Activated CD4-positive, alpha-beta T cell treated with anti-CD3 and anti-CD28 coated beads, Interleukin-2, amount 50 U/mL, for 4 hours (primary cell): ENCODE measurements around the gene GRM2.

ENCODE experiments used
- DNase-seq, 2 experiments: peaks; one replicate each; pipeline ENCODE4 v3.0.0-alpha.2; 2020

GRM2 gene

GRCh38 chr3:51706021-51706485 is 815 bp upstream of the GRM2 start:
- DNase-seq, result no peak

DNA sequence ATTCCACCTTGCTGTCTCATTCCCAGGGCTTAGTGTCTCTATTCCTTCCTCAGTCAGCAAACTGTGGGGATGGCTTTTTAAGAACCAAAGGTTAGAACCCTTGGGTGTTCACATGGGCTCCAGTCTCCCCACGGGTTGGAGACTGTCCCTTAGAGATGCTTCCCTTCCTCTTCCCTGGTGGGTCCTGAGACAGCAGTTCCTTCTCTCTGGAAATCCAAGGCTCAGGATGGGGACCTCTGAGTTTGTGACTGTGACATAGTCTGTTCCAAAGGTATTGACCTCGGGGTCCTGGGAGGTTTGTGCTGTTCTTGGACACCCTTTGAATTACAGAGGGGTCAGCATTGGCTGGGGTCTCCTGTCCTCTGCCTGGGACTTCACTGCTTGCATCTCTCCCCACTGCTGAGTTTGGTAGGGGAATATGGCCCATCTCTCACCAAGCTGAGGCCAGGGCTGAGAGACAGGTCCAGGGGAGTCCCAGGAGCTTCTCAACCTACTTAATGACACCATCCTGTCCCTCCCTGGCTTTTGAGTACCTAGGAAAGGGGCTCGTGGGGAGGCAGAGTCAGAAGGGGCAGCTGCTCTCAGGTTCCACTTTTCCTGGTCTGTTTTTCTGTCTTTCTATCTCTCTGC is 1.5 kb downstream of the GRM2 start:
- DNase-seq, result no peak

DNA sequence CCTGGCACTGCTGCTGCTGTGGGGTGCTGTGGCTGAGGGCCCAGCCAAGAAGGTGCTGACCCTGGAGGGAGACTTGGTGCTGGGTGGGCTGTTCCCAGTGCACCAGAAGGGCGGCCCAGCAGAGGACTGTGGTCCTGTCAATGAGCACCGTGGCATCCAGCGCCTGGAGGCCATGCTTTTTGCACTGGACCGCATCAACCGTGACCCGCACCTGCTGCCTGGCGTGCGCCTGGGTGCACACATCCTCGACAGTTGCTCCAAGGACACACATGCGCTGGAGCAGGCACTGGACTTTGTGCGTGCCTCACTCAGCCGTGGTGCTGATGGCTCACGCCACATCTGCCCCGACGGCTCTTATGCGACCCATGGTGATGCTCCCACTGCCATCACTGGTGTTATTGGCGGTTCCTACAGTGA is 2.1 kb downstream of the GRM2 start:
- DNase-seq, result no peak

GRCh38 chr3:51709675-51710074 is 2.8 kb downstream of the GRM2 start:
- DNase-seq, result no peak

DNA sequence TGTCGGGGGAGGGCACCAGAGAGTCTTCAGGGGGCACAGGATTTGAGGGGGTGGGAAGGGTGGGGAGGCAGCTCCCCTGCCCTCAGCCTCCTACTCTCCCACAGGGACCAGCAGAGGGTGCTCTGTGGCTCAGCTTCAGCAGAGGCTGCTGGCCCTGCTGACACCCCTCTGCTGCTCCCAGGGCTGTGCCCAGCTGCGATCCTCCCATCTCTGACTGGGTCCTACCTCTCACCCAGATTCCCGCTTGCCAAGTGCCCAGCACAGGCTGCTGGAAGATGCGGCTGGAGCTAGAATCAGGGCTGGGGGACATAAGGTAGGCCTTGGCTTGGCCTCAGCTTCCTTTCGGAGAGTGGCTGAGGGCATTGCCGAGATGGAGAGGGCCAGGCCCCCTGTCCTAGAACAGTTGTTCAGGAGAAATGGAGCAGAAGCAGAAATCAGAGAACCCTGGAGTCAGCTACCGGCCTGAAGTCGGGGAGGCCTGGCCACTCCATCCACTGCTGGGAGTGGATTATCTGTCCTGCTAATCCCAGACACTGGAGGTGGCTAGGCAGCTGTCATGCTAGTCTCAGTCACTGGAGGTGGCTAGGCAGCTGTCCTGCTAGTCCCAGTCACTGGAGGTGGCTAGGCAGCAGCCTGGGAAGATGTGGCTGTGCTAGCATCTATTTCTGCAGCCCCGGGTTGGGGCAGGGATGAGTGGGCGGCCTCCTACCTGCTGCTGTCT is 3.9 kb downstream of the GRM2 start:
- no peak for DNase-seq

- no peak for DNase-seq
These were observed 4.6 kb downstream of the GRM2 start for GRCh38 chr3:51711352-51712037.

GRCh38 chr3:51712038-51712420 is 5.2 kb downstream of the GRM2 start:
- no peak for DNase-seq

DNA sequence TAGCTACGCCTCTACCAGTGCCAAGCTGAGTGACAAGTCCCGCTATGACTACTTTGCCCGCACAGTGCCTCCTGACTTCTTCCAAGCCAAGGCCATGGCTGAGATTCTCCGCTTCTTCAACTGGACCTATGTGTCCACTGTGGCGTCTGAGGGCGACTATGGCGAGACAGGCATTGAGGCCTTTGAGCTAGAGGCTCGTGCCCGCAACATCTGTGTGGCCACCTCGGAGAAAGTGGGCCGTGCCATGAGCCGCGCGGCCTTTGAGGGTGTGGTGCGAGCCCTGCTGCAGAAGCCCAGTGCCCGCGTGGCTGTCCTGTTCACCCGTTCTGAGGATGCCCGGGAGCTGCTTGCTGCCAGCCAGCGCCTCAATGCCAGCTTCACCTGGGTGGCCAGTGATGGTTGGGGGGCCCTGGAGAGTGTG is 5.7 kb downstream of the GRM2 start:
- DNase-seq, result no peak

GRCh38 chr3:51712963-51713362 is 6.1 kb downstream of the GRM2 start:
- no peak for DNase-seq

GRCh38 chr3:51715231-51715976 is 8.5 kb downstream of the GRM2 start:
- no peak for DNase-seq

DNA sequence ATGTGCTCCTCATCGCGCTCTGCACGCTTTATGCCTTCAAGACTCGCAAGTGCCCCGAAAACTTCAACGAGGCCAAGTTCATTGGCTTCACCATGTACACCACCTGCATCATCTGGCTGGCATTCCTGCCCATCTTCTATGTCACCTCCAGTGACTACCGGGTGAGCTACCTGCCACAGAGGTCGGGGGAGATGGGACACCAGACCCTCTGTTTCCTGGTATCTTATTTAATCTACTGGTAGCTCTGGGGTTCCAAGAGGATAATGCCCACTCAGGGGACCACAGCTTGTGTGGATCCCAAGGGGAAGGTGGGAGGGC is 9.1 kb downstream of the GRM2 start:
- no peak for DNase-seq

DNA sequence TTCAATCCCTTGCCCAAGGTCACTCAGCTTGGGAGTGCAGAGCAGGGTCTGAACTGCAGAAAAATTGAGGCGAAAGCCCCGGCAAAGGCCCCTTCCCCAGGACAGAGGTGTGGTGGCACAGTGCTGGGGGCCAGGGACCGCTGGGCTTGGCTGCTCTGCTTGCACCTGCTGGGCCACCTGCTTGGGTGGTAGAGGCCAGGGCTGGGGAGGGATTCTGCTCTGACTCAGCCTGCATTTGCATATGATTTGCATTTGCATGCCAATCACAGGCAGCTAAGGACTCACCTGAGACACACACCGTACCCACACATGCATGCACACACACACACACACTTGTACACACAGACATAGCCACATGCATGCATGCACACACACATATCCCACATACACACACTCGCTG is 9.9 kb downstream of the GRM2 start:
- no peak for DNase-seq

DNA sequence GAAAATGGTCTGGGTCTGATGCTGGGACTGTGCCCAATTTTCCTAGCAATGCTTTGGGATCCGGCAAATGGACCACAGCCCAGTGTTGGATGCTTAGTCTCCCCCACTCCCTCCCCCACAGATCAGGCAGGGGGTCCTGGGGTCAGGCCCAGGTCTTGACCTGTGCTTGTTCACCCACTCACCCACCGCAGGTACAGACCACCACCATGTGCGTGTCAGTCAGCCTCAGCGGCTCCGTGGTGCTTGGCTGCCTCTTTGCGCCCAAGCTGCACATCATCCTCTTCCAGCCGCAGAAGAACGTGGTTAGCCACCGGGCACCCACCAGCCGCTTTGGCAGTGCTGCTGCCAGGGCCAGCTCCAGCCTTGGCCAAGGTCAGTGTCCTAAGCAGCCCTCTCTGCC is 10.6 kb downstream of the GRM2 start:
- no peak for DNase-seq

DNA sequence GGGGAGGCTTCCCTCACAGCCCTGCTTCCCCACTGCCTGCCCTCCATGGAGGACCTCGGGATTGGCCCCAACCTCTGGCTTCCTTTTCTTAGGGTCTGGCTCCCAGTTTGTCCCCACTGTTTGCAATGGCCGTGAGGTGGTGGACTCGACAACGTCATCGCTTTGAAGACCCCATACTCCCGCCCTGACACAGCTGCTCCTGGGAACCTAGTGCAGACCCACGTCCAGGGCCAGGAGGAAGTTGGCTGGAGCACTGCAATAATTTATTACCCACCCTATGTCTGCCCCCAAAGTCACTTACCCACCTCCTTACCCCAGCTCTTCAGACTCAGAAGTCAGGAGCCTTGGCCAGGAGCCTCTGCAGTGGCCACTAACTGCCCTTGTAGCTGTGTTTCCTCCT is 11.1 kb downstream of the GRM2 start:
- no peak for DNase-seq

DNA sequence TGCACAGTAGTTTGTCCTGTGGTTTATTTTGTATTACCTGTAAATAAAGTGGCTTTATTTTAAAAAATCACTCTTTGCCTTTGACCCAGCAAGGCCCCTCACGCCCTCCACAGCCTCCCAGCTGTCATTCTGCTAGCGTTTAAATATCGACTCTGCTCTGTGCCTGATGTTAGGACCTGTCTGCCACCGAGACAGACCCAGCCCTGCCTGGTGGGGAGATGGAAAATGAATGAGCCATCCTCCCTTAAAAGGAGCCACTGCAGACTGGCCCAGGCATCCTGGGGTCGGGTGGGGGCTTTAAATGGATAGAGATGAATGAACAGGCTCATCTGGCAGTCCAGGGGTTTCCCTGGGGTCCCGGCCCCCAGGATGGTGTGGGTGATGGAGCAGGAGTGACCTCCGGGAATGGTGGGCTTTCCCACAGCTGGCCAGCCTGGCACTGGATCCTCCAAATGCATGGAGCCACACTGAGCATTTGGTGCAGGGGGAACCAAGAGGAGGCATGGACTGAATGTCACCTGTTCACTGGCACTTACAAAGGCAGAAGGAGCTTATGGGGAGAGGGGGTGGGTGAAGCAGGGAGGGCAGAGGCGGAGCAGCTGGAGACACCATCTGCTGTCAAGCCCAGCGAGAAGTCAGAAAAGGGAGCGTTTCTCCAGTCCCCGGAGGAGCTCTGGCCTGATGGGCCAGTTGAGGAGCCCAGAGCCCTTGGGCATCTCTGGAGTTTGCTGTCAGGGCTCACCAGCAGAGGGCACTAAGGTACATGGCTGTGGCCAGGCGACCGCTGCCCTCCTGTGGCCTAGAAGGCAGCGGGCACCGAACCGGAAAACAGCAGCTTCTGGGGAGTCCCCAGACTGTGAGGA is 11.9 kb downstream of the GRM2 start:
- DNase-seq, result no peak

DNA sequence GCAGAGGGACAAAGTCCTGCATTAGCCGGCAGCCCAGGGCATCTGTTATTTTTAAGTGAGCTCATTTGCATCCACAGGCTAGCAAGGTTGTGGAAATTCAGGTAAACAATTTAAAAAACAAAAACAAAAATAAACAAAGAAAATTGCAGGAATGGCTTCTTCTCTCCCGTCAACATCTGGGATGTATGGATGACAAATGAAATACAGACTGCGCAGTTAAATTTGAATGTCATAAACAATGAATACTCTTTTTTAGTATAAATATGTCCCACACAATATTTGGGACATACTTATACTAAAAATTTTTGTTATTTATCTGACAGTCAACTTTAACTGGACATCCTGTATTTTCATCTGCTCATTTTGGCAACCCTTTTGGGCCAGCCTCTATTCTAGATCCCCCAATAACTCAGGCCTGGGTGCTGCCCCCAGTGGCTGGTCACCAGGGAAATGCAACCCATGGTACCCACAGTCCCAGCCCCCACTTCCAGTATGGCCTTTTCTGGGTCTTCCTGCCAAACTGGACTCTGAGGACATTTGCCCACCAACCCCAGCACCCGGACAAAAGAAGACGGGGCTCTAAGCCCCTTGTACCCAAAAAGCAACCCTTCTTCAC is 12.7 kb downstream of the GRM2 start:
- DNase-seq, result no peak

DNA sequence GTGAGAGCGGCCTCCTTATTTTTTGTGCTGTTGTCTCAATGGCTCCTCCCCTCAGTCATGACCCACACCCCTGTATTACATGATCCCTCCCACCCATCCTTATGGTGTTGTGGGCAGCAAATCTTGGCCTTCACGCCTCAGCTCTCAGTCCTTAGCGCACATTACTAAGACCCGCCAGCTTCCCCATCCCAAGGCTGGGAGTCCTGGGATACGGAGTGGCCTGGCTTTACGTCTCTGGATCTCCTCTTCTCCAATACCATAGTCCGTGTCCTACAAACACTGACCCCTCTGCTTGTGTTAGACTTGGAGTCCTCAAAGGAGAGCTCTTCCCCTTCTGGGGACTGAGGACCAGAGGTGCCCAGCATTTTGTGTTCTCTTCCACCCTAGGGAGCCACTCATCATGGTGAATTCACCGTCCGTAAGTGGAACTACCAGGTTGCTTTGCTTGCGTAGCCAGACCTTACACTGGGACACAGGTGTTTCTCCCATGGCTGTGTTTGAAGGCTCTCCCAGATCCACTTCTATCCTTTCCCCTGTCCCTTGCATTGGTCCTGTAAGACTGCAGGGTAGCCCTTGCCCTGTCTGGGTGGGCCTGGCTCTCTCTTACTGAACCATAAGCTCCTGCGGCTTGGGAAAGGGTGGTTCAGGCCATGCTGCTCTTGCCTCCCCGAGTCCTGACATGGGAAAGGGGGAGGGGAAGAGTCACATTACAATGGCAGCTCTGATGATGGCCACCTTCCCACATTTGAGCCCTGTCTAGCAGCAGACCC is 13.6 kb downstream of the GRM2 start:
- DNase-seq, result no peak

DNA sequence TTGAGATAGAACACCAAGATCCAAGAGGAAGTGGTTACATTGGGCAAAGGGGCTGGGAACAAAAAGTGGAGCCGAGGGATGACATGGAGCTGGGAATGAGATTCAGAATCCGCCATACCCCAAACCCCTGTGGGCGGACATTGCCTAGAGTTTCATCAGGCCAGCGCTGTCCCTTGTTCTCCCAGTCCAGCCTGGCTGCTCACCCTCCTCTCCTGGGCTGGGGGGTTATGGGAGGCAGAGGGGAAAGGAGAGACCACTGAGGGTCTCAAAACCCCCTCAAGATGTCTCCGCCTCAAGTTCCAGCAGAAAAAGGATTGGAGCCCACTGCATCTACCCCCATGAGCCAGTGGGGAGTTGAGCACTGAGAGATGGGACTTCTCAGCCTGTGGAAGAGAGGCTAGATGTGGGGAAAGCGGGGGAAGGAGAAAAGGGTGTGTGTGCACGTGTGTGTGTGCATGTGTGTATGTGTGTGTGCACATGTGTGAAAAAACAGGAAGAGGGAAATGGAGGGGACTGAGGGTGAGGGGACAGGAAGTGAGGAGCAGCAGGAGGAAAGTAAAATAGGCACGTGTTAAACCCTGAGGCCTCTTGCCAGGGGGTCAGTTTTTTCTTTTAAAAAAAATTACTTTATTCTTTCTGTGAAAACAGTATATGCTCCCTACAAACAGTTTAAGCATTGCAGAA is 14.3 kb downstream of the GRM2 start:
- DNase-seq, result no peak

GRCh38 chr3:51722362-51722761 is 15.5 kb downstream of the GRM2 start:
- no peak for DNase-seq

- DNase-seq, result no peak
These were observed 20.6 kb downstream of the GRM2 start for GRCh38 chr3:51727500-51727899.
